ENCODE data around the gene MAP2K7.

Gene MAP2K7

GRCh38 chr19:7866399-7867091, 37.1 kb upstream of the MAP2K7 start:
- FAIRE-seq (no peak), DNase-seq (ENCODE audit: low spot score) (no peak)

- no peak for DNase-seq (ENCODE audit: low spot score)
- no peak for FAIRE-seq
These were observed 36.4 kb upstream of the MAP2K7 start for GRCh38 chr19:7867092-7867844.

GRCh38 chr19:7868326-7868670, 35.4 kb upstream of the MAP2K7 start:
- DNase-seq (ENCODE audit: low spot score) = no peak
- no peak for FAIRE-seq

- FAIRE-seq = peak; percentile 38
- DNase-seq (ENCODE audit: low spot score) = peak; percentile 61
These were observed 34.8 kb upstream of the MAP2K7 start for GRCh38 chr19:7868671-7869452.

GRCh38 chr19:7869453-7869909, 34.2 kb upstream of the MAP2K7 start:
- DNase-seq (ENCODE audit: low spot score) = no peak
- no peak for FAIRE-seq

- DNase-seq (ENCODE audit: low spot score) (no peak), FAIRE-seq (no peak)
These were observed 33.7 kb upstream of the MAP2K7 start for GRCh38 chr19:7869910-7870511.

- DNase-seq (ENCODE audit: low spot score) = peak; percentile 60
- no peak for FAIRE-seq
These were observed 32.9 kb upstream of the MAP2K7 start for GRCh38 chr19:7870571-7871436.

GRCh38 chr19:7871437-7872305, 32.0 kb upstream of the MAP2K7 start:
- FAIRE-seq (peak; percentile 78), DNase-seq (ENCODE audit: low spot score) (peak; percentile 84)

GRCh38 chr19:7872306-7873204, 31.1 kb upstream of the MAP2K7 start:
- FAIRE-seq (no peak), DNase-seq (ENCODE audit: low spot score) (no peak)

GRCh38 chr19:7873304-7874075, 30.2 kb upstream of the MAP2K7 start:
- DNase-seq (ENCODE audit: low spot score) (no peak), FAIRE-seq (no peak)

GRCh38 chr19:7874076-7874896, 29.4 kb upstream of the MAP2K7 start, which contains the start of gene PRR36:
PRR36 (minus strand) TSS chr19:7874390; CDS start chr19:7873689, 701 bp downstream.
- DNase-seq (ENCODE audit: low spot score) (no peak), FAIRE-seq (no peak)

GRCh38 chr19:7874897-7875273, 28.8 kb upstream of the MAP2K7 start:
- no peak for DNase-seq (ENCODE audit: low spot score)
- FAIRE-seq = no peak

- DNase-seq (ENCODE audit: low spot score) (no peak), FAIRE-seq (no peak)
These were observed 26.3 kb upstream of the MAP2K7 start for GRCh38 chr19:7877249-7877836.

GRCh38 chr19:7879111-7879807, 24.4 kb upstream of the MAP2K7 start:
- DNase-seq (ENCODE audit: low spot score) (no peak), FAIRE-seq (no peak)

- DNase-seq (ENCODE audit: low spot score) (no peak), FAIRE-seq (no peak)
These were observed 23.8 kb upstream of the MAP2K7 start for GRCh38 chr19:7879836-7880235.

- no peak for FAIRE-seq
- no peak for DNase-seq (ENCODE audit: low spot score)
These were observed 21.8 kb upstream of the MAP2K7 start for GRCh38 chr19:7881910-7882309.
